ENCODE measurements around the gene CCDC12.

GRCh38 chr3:46938118-46938517 is 38.4 kb downstream of the CCDC12 start:
- TF ChIP-seq EZH2 (IDR thresholded peaks at IDR 0.05; ENCODE audit: borderline replicate concordance, low read length) = no peak
- TF ChIP-seq CTCF (conservative IDR thresholded peaks at IDR 0.05 in 1 of 2, IDR thresholded peaks at IDR 0.05 in 1 of 2; ENCODE audit: extremely low read depth in 1 of 2, insufficient read depth in 1 of 2, low read depth in 1 of 2, low read length in 2 of 2) = no peak

All from mammary epithelial cell (primary cell).